ENCODE results near the gene NT5M.

The NT5M gene

DNA sequence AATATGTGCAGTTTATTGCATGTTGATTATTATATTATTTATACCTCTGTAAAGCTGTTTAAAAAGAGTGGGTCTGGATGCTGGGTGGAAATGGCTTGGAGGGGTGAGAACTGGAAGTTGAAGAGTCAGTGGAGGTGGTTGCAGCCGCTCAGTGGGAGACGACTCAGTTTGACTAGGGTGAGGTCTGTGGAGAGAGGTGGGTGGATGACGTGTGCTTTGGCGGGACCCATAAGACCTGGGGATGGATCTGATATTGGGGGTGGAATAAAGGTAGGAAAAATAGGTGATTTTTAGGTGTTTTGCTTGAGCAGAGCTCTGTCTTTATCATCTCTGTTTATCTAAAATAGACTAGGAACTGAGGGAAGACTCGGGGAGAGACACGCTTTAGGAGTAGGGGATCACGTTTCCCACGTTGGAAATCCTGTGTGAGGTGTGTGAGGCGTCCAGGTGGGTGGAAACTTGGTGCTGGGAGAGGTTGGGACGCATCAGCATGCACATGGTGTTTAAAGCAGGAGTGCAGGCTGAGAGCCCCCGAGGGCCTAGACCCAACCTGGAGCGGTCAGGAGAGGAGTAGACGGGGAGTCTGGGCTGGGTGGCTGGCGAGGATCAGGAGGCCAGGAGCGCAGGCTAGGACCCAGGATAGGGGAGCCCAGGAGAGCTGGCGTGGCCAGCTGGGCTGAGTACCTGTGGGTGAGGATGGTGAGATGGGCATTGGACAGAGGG lies 17.2 kb downstream of the NT5M start:
- TF ChIP-seq, protein P1, sequence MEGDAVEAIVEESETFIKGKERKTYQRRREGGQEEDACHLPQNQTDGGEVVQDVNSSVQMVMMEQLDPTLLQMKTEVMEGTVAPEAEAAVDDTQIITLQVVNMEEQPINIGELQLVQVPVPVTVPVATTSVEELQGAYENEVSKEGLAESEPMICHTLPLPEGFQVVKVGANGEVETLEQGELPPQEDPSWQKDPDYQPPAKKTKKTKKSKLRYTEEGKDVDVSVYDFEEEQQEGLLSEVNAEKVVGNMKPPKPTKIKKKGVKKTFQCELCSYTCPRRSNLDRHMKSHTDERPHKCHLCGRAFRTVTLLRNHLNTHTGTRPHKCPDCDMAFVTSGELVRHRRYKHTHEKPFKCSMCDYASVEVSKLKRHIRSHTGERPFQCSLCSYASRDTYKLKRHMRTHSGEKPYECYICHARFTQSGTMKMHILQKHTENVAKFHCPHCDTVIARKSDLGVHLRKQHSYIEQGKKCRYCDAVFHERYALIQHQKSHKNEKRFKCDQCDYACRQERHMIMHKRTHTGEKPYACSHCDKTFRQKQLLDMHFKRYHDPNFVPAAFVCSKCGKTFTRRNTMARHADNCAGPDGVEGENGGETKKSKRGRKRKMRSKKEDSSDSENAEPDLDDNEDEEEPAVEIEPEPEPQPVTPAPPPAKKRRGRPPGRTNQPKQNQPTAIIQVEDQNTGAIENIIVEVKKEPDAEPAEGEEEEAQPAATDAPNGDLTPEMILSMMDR (IDR thresholded peaks at IDR 0.05), result no peak
- Histone ChIP-seq H3K27me3 (no peaks in the 10 kb centered on the region), H3K36me3 (no peaks in the 10 kb centered on the region), H3K27ac (no peak overlapping the region), H3K4me3 (ENCODE audit: low read depth in 1 of 2, low read length in 1 of 2) (no peak overlapping the region), H3K4me1 (ENCODE audit: control insufficient read depth in 1 of 2, insufficient read depth in 1 of 2, low read depth in 1 of 2, low read length in 1 of 2) (no peaks in the 10 kb centered on the region), H3K9me3 (no peaks in the 10 kb centered on the region)

DNA sequence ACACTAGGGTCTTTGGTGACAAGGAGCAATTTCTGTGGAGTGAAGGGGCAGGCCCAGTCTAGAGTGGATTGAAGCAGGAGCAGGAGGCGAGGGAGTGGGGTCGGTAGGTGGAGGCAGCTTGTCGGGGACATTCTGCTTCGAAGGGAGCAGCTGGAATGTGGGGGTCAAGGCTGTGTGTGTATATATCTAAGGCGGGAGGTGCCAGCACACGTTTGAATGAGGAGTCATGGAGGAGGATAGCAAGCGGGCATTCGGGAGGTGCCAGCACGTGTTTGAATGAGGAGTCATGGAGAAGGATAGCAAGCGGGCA lies 17.7 kb downstream of the NT5M start:
- H3K27me3 ChIP-seq, result no peaks in the 10 kb centered on the region
- no peak overlapping the region for H3K4me3 ChIP-seq (ENCODE audit: low read depth in 1 of 2, low read length in 1 of 2)
- H3K9me3 ChIP-seq, result no peaks in the 10 kb centered on the region
- H3K27ac ChIP-seq, result no peak overlapping the region
- H3K36me3 ChIP-seq, result no peaks in the 10 kb centered on the region
- TF ChIP-seq, protein P1 (IDR thresholded peaks at IDR 0.05), result no peak
- H3K4me1 ChIP-seq (ENCODE audit: control insufficient read depth in 1 of 2, insufficient read depth in 1 of 2, low read depth in 1 of 2, low read length in 1 of 2), result no peaks in the 10 kb centered on the region

DNA sequence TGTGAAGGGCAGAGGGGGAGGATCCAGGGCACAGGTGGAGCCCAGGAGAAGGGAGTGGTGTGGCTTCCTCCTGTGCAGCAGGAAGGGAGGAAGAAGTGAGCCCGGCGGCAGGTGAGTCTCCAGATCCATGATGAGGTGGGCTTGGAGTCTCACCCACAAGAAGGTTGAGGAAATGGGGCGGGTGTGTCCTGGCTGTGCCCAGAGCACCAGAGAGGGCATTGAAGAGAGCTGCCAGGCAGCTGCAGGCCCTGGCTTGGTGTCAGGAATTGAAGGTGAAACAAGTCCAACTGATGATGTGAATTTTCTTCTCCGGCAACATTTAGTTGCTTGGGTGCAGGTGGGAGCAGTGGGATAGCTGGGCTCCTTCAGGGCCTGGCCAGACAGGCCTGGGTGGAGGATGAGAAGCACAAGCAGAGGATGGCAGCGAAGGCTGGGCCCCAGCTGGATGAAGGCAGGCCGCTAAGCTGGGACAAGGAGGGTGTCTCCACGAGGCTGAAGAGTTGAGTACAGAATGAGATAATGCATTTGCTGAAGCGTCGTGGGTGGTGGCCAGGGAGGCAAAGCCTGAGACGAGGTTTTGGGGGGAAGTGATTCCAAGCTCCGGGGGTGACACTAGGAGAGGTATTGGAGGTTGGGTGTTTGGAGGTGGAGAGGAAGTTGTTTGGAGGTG lies 18.3 kb downstream of the NT5M start:
- no peaks in the 10 kb centered on the region for H3K4me1 ChIP-seq (ENCODE audit: control insufficient read depth in 1 of 2, insufficient read depth in 1 of 2, low read depth in 1 of 2, low read length in 1 of 2)
- H3K27ac ChIP-seq, result no peak overlapping the region
- no peaks in the 10 kb centered on the region for H3K36me3 ChIP-seq
- TF ChIP-seq, protein P1 (IDR thresholded peaks at IDR 0.05), result no peak
- H3K27me3 ChIP-seq, result no peaks in the 10 kb centered on the region
- no peaks in the 10 kb centered on the region for H3K9me3 ChIP-seq
- no peak overlapping the region for H3K4me3 ChIP-seq (ENCODE audit: low read depth in 1 of 2, low read length in 1 of 2)

DNA sequence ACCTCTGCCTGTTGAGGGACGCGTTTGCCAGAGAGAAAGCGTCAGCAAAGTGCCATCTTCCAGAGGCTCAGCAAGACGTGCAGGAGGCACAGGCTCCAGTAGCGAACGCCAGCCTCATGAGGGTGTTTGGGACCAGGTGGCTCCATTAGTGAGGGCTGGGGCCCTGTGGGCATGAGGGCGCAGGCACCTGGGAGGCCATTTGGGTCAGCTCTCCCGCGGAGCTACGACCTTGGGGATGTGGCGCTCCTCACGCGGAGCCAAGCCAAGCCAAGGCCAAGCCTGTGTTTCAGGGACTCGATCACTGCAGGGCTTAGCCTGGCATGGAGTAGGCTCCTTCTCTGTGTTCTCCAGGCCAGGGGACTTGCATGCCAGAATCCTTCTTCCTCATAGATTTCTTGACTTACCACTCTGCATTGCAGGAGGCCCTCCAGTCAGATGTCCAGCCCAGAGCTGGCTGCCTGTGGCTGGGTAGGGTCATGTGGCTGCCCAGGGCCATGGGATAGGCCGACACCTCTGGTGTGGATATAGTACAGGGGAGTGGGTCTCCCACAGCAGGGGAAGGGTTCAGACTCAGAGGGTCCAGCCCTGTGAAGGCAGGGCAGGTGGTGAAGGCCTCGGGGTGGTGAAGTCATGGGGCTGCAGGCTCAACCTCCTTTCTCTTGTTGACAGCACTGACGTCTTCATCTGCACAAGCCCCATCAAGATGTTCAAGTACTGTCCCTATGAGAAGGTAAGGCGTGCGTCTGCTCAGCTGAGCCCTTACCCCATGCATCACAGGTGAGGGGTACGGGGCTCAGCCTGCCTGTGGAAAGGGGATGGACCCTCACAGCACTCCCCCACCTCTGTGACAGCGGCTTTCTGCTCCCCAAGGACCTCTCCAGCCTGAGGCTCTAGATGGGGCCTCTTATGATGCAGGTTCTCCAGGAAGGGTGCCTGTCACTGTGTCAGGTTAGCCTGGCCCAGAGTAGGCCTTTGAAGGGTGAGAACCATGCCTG lies 19.6 kb downstream of the NT5M start:
- TF ChIP-seq, protein P1 (IDR thresholded peaks at IDR 0.05), result no peak
- no peaks in the 10 kb centered on the region for H3K36me3 ChIP-seq

DNA sequence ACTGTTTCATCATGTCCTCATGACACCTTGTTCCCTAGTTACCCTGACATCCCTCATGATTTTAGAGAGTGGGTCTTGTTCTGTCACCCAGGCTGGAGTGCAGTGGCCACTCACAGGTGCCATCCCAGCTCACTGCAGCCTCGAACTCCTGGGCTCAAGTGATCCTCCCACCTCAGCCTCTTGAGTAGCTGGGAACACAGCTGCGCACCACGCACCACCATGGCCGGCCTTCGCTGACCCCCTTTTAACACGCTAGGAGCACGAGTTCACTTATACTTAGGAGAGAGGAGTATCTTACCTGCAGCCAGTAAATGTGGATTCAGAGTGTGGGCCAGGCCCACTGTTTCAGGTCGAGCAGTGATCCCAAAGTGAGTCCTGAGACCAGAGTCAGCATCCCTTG lies 21.4 kb downstream of the NT5M start:
- Histone ChIP-seq H3K36me3 (no peaks in the 10 kb centered on the region), H3K27me3 (no peaks in the 10 kb centered on the region), H3K9me3 (no peaks in the 10 kb centered on the region), H3K4me3 (ENCODE audit: low read depth in 1 of 2, low read length in 1 of 2) (no peak overlapping the region), H3K27ac (no peak overlapping the region), H3K4me1 (ENCODE audit: control insufficient read depth in 1 of 2, insufficient read depth in 1 of 2, low read depth in 1 of 2, low read length in 1 of 2) (no peaks in the 10 kb centered on the region)
- TF ChIP-seq, protein P1 (IDR thresholded peaks at IDR 0.05), result no peak

More for the DNA sequence above, 19.6 kb downstream of the NT5M start:
- Histone ChIP-seq H3K27me3 (no peaks in the 10 kb centered on the region), H3K4me3 (ENCODE audit: low read depth in 1 of 2, low read length in 1 of 2) (no peak overlapping the region), H3K4me1 (ENCODE audit: control insufficient read depth in 1 of 2, insufficient read depth in 1 of 2, low read depth in 1 of 2, low read length in 1 of 2) (no peaks in the 10 kb centered on the region), H3K27ac (no peak overlapping the region), H3K9me3 (no peaks in the 10 kb centered on the region)
